Left lung (tissue), 10 donors: ENCODE results near the gene LHX6. TPM values are rescaled to one million over a fixed set of nuclear protein-coding genes. Genes with fewer than 3 reads are reported as not detected.

Experiments used
- ATAC-seq: fragments of 200-7000 bp; cut with Tn5 transposase; one replicate; pipeline ENCODE4 v1.9.1; 2020; ENCODE audit warnings: moderate library complexity
- DNase-seq, 4 donors: peaks; one replicate each; pipeline ENCODE4 v3.0.0-alpha.2; 2013 to 2020
- H3K27ac ChIP-seq, 2 donors: fragments of 200-600 bp; sonication (generic) in 1 of 2; one replicate each; pipeline versions ENCODE4 v1.5.0 to v1.8.0; 2020 to 2021
- H3K27me3 ChIP-seq, 2 donors: fragments of 200-600 bp; sonication (generic) in 1 of 2; one replicate each; pipeline versions ENCODE4 v1.5.0 to v1.8.0; 2020 to 2021
- H3K36me3 ChIP-seq, 2 donors: fragments of 200-600 bp; sonication (generic) in 1 of 2; one replicate each; pipeline versions ENCODE4 v1.5.0 to v1.8.0; 2020 to 2021
- H3K4me1 ChIP-seq, 2 donors: fragments of 200-600 bp; one replicate each; pipeline ENCODE4 v1.8.0; 2021
- H3K4me3 ChIP-seq, 2 donors: fragments of 200-600 bp; sonication (generic) in 1 of 2; one replicate each; pipeline versions ENCODE4 v1.5.0 to v1.8.0; 2020 to 2021; ENCODE audit warnings: mild to moderate bottlenecking in 1 of 2
- H3K9me3 ChIP-seq, 2 donors: fragments of 200-600 bp; sonication (generic) in 1 of 2; one replicate each; pipeline versions ENCODE4 v1.5.0 to v1.8.0; 2020 to 2021
- intact Hi-C, 2 donors: fragments of 100-400 bp; cut with DNase I; formaldehyde crosslinking; loops; one replicate each; pipeline versions ENCODE4 v1.11.2 to v1.14.2; 2022
- polyA plus RNA-seq, 6 donors: library from polyadenylated mRNA; unstranded; fragments of 120-200 nt; gene quantifications; one replicate each; pipeline ENCODE4 v1.2.1, GENCODE V29; 2013; ENCODE audit not compliant: insufficient read length in 6 of 6
- total RNA-seq, 2 donors: library from RNA; stranded (reverse); fragmentation: NEBNext Ultra II Directional; extraction: Animal tissue kit (Norgen Biotek cat#: 25700); gene quantifications; one replicate each; pipeline ENCODE4 v1.2.1, GENCODE V29; 2021
- TF ChIP-seq, protein P1 (sequence below), 2 donors: fragments of 200-600 bp; sonication (generic) in 1 of 2; IDR thresholded peaks; one replicate each; pipeline versions ENCODE4 v1.5.0 to v1.8.0; 2021; ENCODE audit warnings: antibody characterized with exemption in 2 of 2
- donor health status: DM: no; HTN: yes; CAD: no.
- donor health status: DM: no; HTN: no; CAD: no.

LHX6 gene
- total and polyA plus RNA-seq, 8 donors = 4.8 to 25.4 (median 18.2) TPM

DNA sequence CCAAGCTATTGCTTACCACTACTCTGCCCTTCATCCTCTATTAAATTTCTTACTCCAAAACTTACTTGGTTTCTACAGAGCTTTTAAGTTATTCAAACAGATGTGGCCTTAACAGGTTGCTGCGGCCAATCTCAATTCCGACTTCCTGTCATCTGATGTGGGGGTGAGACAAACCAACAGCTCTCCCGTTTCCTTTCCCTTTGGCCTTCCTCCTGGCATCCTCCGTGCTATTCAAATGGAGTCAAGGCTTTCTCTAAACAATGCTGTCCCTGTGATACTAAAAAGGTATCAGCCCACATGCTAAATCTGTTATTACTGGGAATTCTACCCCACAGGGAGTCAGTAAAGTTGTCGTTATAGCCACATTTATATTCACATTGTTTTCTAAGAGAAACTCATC, 24.0 kb upstream of the LHX6 start:
- H3K27ac ChIP-seq = peak overlapping the region in 1 of 2 donors; percentile 37
- intact Hi-C loops = no loop called here
- H3K4me3 ChIP-seq = no peak overlapping the region
- H3K4me1 ChIP-seq = peaks cover 0 to 4% of the 10 kb centered on the region in 2 donors
- DNase-seq (no peak), ATAC-seq (no peak)
- H3K36me3 ChIP-seq = peaks cover 0 to 85% of the 10 kb centered on the region in 2 donors
- TF ChIP-seq, protein P1, sequence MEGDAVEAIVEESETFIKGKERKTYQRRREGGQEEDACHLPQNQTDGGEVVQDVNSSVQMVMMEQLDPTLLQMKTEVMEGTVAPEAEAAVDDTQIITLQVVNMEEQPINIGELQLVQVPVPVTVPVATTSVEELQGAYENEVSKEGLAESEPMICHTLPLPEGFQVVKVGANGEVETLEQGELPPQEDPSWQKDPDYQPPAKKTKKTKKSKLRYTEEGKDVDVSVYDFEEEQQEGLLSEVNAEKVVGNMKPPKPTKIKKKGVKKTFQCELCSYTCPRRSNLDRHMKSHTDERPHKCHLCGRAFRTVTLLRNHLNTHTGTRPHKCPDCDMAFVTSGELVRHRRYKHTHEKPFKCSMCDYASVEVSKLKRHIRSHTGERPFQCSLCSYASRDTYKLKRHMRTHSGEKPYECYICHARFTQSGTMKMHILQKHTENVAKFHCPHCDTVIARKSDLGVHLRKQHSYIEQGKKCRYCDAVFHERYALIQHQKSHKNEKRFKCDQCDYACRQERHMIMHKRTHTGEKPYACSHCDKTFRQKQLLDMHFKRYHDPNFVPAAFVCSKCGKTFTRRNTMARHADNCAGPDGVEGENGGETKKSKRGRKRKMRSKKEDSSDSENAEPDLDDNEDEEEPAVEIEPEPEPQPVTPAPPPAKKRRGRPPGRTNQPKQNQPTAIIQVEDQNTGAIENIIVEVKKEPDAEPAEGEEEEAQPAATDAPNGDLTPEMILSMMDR (IDR thresholded peaks at IDR 0.05) = no peak
- H3K27me3 ChIP-seq = no peaks in the 10 kb centered on the region
- no peaks in the 10 kb centered on the region for H3K9me3 ChIP-seq

DNA sequence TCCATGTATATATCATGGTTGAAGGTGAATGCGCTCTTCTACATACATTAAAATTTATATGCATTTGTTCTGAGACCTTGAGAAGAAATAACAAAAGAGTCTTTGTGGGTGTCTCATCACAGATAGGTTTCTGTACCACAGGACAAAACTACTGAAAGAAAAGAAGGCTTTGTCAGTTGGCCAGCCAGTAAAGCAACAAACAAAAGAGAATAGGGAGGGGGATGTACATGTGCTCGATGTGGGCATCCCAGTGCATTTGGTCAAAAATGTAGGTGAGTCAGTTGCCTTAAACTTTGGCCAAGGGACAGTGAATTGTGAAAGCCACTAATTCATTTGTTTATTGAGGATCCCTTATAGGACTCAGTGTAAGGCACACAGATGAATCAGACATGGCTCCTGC, 22.6 kb upstream of the LHX6 start:
- H3K4me3 ChIP-seq = no peak overlapping the region
- H3K4me1 ChIP-seq = peaks cover 0 to 4% of the 10 kb centered on the region in 2 donors
- no peak for DNase-seq
- no peaks in the 10 kb centered on the region for H3K9me3 ChIP-seq
- no peak for ATAC-seq
- peaks cover 0 to 87% of the 10 kb centered on the region in 2 donors for H3K36me3 ChIP-seq
- no peaks in the 10 kb centered on the region for H3K27me3 ChIP-seq
- intact Hi-C loops = no loop called here
- TF ChIP-seq, protein P1 (IDR thresholded peaks at IDR 0.05) = no peak
- H3K27ac ChIP-seq = no peak overlapping the region

DNA sequence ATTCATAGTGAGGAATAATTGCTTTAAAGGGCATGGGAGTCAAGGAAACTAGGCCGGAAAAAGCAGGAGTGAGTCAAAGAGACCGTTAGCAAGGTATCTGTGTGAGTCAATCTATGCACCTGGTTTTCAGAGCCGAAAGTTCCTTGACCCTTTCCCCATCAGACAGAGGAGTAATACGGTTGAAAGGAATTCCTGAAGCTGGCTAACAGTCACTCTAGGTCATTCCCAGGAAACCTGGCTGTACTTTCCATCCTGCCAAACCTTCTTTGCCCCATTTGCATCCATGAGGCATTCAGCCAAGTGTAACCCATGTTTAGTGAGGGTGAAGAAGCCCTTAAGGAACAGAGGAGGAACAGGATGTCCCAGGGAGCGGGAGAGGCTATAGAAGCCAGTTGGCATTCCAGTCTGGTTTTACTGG, 19.7 kb upstream of the LHX6 start:
- no peak overlapping the region for H3K27ac ChIP-seq
- intact Hi-C loops = no loop called here
- peaks cover 0 to 89% of the 10 kb centered on the region in 2 donors for H3K36me3 ChIP-seq
- peaks cover 0 to 4% of the 10 kb centered on the region in 2 donors for H3K4me1 ChIP-seq
- peak; percentile 14 for ATAC-seq
- no peaks in the 10 kb centered on the region for H3K27me3 ChIP-seq
- H3K4me3 ChIP-seq = no peak overlapping the region
- no peaks in the 10 kb centered on the region for H3K9me3 ChIP-seq
- TF ChIP-seq, protein P1 (IDR thresholded peaks at IDR 0.05) = no peak
- DNase-seq = no peak

DNA sequence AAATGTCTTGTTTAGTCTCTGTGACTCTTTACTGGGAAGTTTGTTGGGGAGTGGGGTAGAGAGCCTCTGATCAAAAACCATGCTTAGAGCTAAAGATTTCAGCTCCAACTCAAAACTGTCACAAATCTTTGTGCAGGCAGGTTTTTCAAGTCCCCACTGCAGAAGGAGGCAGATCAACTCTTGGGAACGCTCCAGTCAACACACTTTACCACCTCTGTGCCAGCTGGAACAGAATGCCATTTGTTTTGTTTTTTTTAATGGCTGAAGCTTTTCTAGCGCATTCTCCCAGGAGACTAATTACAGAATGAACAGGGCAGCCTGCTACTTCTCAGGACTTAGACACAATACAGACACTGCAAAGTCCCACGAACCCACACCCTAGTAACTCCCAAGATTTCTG, 17.9 kb upstream of the LHX6 start:
- Histone ChIP-seq H3K36me3 (peaks cover 0 to 99% of the 10 kb centered on the region in 2 donors), H3K4me3 (no peak overlapping the region), H3K4me1 (peaks cover 0 to 4% of the 10 kb centered on the region in 2 donors), H3K27me3 (no peaks in the 10 kb centered on the region), H3K9me3 (no peaks in the 10 kb centered on the region), H3K27ac (no peak overlapping the region)
- DNase-seq (no peak), ATAC-seq (no peak)
- TF ChIP-seq, protein P1 (IDR thresholded peaks at IDR 0.05) = no peak
- intact Hi-C loops = no loop called here

DNA sequence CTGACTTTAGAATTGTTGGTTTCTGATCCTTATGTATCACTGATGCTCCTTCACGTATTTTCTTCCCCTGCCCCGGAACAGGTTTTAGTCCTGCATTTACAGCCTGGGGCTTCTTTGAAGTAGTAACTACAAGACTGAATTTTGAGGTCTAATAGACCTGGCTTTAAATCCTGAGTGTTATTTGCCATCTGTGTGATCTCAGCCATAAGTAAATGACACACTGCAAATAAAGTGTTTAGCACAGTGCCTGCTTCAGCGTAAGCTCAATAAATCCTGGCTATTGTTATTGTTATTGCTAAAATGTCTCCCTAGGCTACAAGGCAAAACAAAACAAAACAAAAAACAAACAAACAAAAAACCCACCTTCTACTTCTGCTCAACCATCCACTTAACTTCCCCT, 15.6 kb upstream of the LHX6 start:
- Histone ChIP-seq H3K4me3 (no peak overlapping the region), H3K4me1 (peaks cover 0 to 4% of the 10 kb centered on the region in 2 donors), H3K27ac (no peak overlapping the region), H3K9me3 (no peaks in the 10 kb centered on the region), H3K27me3 (no peaks in the 10 kb centered on the region), H3K36me3 (peaks cover 0 to 98% of the 10 kb centered on the region in 2 donors)
- intact Hi-C loops = no loop called here
- TF ChIP-seq, protein P1 (IDR thresholded peaks at IDR 0.05) = no peak
- DNase-seq (no peak), ATAC-seq (no peak)
